ENCODE measurements around the gene C4BPB. TPM values are rescaled to one million over a fixed set of nuclear protein-coding genes. Genes with fewer than 3 reads are reported as not detected.

Gene C4BPB
- total and polyA plus RNA-seq, 2 of the 8 experiments (the other 6 are each of a cell fraction or from before 2014, with no cell fraction given): not detected

DNA sequence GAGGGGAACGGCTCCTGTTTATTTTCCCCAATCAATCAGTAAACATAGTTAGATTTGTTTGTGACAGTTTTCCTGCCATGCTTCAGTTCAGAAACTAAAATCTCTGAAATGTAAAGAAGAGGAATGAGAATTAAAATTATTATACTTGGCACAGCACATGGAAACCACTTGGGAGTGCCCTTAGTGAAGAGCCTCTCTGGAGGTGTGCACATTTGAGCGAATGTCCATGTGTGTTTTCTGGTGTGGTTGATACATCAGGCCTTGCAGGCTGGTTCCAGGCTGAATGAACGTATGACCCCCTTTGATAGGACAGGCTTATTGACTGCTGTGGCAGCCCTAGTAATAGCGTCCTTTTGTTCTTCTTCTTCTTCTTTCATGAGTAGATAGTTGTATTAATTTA, 42.5 kb downstream of the C4BPB start:
- H3K79me2 ChIP-seq (ENCODE audit: control insufficient read depth in 1 of 2, insufficient read depth in 2 of 2, low read length in 2 of 2): no peaks in the 10 kb centered on the region
- no peak overlapping the region for H2BK15ac ChIP-seq (ENCODE audit: low read length)
- no peak overlapping the region for H2AFZ ChIP-seq (ENCODE audit: low read length)
- no peak overlapping the region for H3K18ac ChIP-seq (ENCODE audit: extremely low read depth, low read length)
- POLR2A ChIA-PET (ENCODE audit: partially characterized antibody): no interaction called here
- H3K4me3 ChIP-seq (ENCODE audit: extremely low read depth in 1 of 4, insufficient read depth in 2 of 4, low read depth in 3 of 4, low read length in 4 of 4): no peak overlapping the region
- H3K27ac ChIP-seq (ENCODE audit: low read depth, low read length): no peak overlapping the region
- H4K5ac ChIP-seq (ENCODE audit: insufficient read length, low read depth, low read length): no peak overlapping the region
- no peak overlapping the region for H4K91ac ChIP-seq (replicated peaks; ENCODE audit: insufficient read length, low read length)
- DNase-seq (ENCODE audit: low read depth in 1 of 2, low spot score in 2 of 2) (no peak), FAIRE-seq (no peak)
- no peaks in the 10 kb centered on the region for H3K9me3 ChIP-seq (ENCODE audit: insufficient read depth in 2 of 2, low read depth in 1 of 2, low read length in 1 of 2)
- no peaks in the 10 kb centered on the region for H3K27me3 ChIP-seq (replicated peaks in 1 of 4; ENCODE audit: control insufficient read depth in 3 of 4, extremely low read depth in 1 of 4, insufficient read depth in 3 of 4, low read length in 3 of 4)
- H4K8ac ChIP-seq (ENCODE audit: extremely low read depth, insufficient read depth, low read length): no peak overlapping the region
- no peak overlapping the region for H3K9ac ChIP-seq (replicated peaks in 1 of 4; ENCODE audit: extremely low read depth in 1 of 4, low read depth in 3 of 4, low read length in 3 of 4)
- no peaks in the 10 kb centered on the region for H3K23me2 ChIP-seq (ENCODE audit: low read depth, low read length)
- CTCF ChIA-PET (ENCODE audit: partially characterized antibody): no interaction called here
- H2AK5ac ChIP-seq (ENCODE audit: low read depth, low read length): no peak overlapping the region
- no peak overlapping the region for H3K4me2 ChIP-seq (ENCODE audit: insufficient read depth in 1 of 2, low read depth in 2 of 2, low read length in 2 of 2)
- no peak overlapping the region for H3K56ac ChIP-seq (replicated peaks; ENCODE audit: insufficient read length, low read depth, low read length)
- no peaks in the 10 kb centered on the region for H3K36me3 ChIP-seq (ENCODE audit: control insufficient read depth in 2 of 4, insufficient read depth in 4 of 4, low read length in 3 of 4)
- H2BK12ac ChIP-seq (ENCODE audit: low read depth, low read length): no peak overlapping the region
- WGBS, 2 experiments (ENCODE audit: extremely low coverage in 1 of 2, insufficient coverage in 1 of 2, insufficient read length in 1 of 2, insufficient replicate concordance in 2 of 2, low coverage in 1 of 2, low lambda C conversion rate in 2 of 2, missing lambda C conversion rate in 1 of 2): 85% methylated on average over 4 of the region's 4 CpGs; no CpG with 5 or more reads in 1 of the 2 experiments
- no peaks in the 10 kb centered on the region for H3K4me1 ChIP-seq (replicated peaks in 1 of 4; ENCODE audit: control insufficient read depth in 3 of 4, insufficient read depth in 4 of 4, low read length in 3 of 4)
- H2BK20ac ChIP-seq (ENCODE audit: low read length): no peak overlapping the region
- H3K4ac ChIP-seq (replicated peaks; ENCODE audit: insufficient read length, low read depth, low read length): no peak overlapping the region
- H2BK5ac ChIP-seq (ENCODE audit: low read depth, low read length): no peak overlapping the region
- no peak overlapping the region for H2BK120ac ChIP-seq (replicated peaks; ENCODE audit: low read depth, low read length)
- H3K79me1 ChIP-seq (ENCODE audit: low read depth, low read length): no peaks in the 10 kb centered on the region
- no peak overlapping the region for H3K23ac ChIP-seq (ENCODE audit: insufficient read length)
- no peaks in the 10 kb centered on the region for H4K20me1 ChIP-seq (replicated peaks in 1 of 2; ENCODE audit: control insufficient read depth in 1 of 2, insufficient read depth in 2 of 2, low read length in 2 of 2)
- no peak overlapping the region for H3K14ac ChIP-seq (ENCODE audit: insufficient read length)
- no peak for TF ChIP-seq SP1 (IDR thresholded peaks at IDR 0.05; ENCODE audit: low read depth, low read length)
- TF ChIP-seq, protein P1, sequence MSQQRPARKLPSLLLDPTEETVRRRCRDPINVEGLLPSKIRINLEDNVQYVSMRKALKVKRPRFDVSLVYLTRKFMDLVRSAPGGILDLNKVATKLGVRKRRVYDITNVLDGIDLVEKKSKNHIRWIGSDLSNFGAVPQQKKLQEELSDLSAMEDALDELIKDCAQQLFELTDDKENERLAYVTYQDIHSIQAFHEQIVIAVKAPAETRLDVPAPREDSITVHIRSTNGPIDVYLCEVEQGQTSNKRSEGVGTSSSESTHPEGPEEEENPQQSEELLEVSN (IDR thresholded peaks at IDR 0.05): no peak

Measured in H1 (cell line).